CD4-positive, alpha-beta memory T cell (primary cell): ENCODE data around the gene RSU1. TPM values are rescaled to one million over a fixed set of nuclear protein-coding genes. Genes with fewer than 3 reads are reported as not detected.

Source experiments
- CTCF ChIA-PET: fragments of 350-600 bp; sonication (Branson Sonifier 250); formaldehyde crosslinking; loops from one replicate; lab custom pipeline; 2021; ENCODE audit warnings: inconsistent platforms; ENCODE audit not compliant: partially characterized antibody; lab: Charles Lee
- POLR2A ChIA-PET: fragments of 350-600 bp; sonication (Branson Sonifier 250); formaldehyde crosslinking; loops from one replicate; lab custom pipeline; 2021; ENCODE audit not compliant: partially characterized antibody; lab: Charles Lee
- DNase-seq, 5 donors: peaks; one replicate each; pipeline versions ENCODE4 v3.0.0 to v3.0.0-alpha.2; 2020 to 2022; ENCODE audit warnings: mixed read lengths in 1 of 5
- H3K27ac ChIP-seq: one replicate; pipeline ENCODE4 v1.7.0; 2013; ENCODE audit warnings: low read depth, low read length
- H3K27me3 ChIP-seq: 2 replicates; pipeline ENCODE4 v1.7.0; 2013; ENCODE audit warnings: mild to moderate bottlenecking, low read length, moderate library complexity; ENCODE audit not compliant: insufficient read depth
- H3K36me3 ChIP-seq: 2 replicates; pipeline ENCODE4 v1.7.0; 2013; ENCODE audit warnings: mild to moderate bottlenecking, low read length, moderate library complexity; ENCODE audit not compliant: insufficient read depth
- H3K4me1 ChIP-seq: 2 replicates; pipeline ENCODE4 v1.7.0; 2013; ENCODE audit warnings: mild to moderate bottlenecking, low read length, moderate library complexity; ENCODE audit not compliant: insufficient read depth
- H3K4me3 ChIP-seq, 2 donors: one replicate each; pipeline ENCODE4 v1.7.0; 2013; ENCODE audit warnings: low read length in 2 of 2, mild to moderate bottlenecking in 1 of 2
- H3K9me3 ChIP-seq, 2 donors: one replicate each; pipeline ENCODE4 v1.7.0; 2013; ENCODE audit warnings: low read length in 2 of 2, control low read depth in 1 of 2; ENCODE audit not compliant: control insufficient read depth in 1 of 2
- H3K27ac Mint-ChIP-seq, 7 donors: one replicate each; pipeline ENCODE4 v1.8.0; 2020 to 2021; ENCODE audit warnings: mixed read lengths in 7 of 7, mild to moderate bottlenecking in 6 of 7, inconsistent platforms in 3 of 7, moderate library complexity in 3 of 7
- H3K27me3 Mint-ChIP-seq, 2 donors: one replicate each; pipeline ENCODE4 v1.8.0; 2020 to 2021; ENCODE audit warnings: mixed read lengths in 2 of 2
- H3K36me3 Mint-ChIP-seq, 2 donors: one replicate each; pipeline ENCODE4 v1.8.0; 2020 to 2021; ENCODE audit warnings: mixed read lengths in 2 of 2, inconsistent platforms in 1 of 2, mild to moderate bottlenecking in 1 of 2
- H3K4me1 Mint-ChIP-seq, 4 donors: one replicate each; pipeline ENCODE4 v1.8.0; 2020 to 2021; ENCODE audit warnings: mixed read lengths in 4 of 4, mild to moderate bottlenecking in 1 of 4
- H3K4me3 Mint-ChIP-seq, 8 donors: one replicate each; pipeline ENCODE4 v1.8.0; 2020 to 2021; ENCODE audit warnings: mixed read lengths in 8 of 8, mild to moderate bottlenecking in 7 of 8, moderate library complexity in 6 of 8, inconsistent platforms in 3 of 8
- H3K9me3 Mint-ChIP-seq, 8 donors: one replicate each; pipeline ENCODE4 v1.8.0; 2020 to 2021; ENCODE audit warnings: mixed read lengths in 8 of 8, mild to moderate bottlenecking in 5 of 8, inconsistent platforms in 3 of 8, moderate library complexity in 1 of 8
- intact Hi-C: fragments of 100-400 bp; cut with micrococcal nuclease; formaldehyde crosslinking; loops from one replicate; pipeline ENCODE4 v1.15.1; 2023
- polyA plus RNA-seq, 2 donors: library from polyadenylated mRNA; unstranded; fragments of 300-500 nt; fragmentation: Illumina TruSeq; gene quantifications; one replicate each; pipeline ENCODE4 v1.2.3, GENCODE V29; 2021
- total RNA-seq, 2 experiments: library from RNA; stranded (reverse); gene quantifications; one replicate each; pipeline ENCODE4 v1.2.3, GENCODE V29; 2021

Gene RSU1
- total and polyA plus RNA-seq, 4 experiments from 2014 or later, result 53.6 to 186 (median 95.1) TPM

DNA sequence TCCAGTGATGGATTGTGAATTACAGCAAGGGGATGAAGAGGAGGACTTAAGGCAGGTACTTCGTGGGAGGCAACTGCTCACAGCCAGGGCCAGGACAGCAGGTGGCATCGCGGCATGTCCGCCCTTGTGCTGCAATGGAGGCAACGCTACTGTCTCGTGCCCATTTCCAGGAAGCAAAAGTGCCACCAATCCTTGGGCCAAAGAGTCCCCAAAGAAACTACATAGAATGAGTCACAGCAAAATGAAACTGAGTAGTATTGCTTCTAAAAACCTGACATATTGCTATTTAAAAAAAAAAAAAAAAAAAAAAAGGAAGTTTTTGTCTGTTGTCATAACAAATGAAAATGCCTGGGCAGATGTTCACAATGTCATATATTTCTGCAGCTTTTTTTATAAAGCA, 46.6 kb downstream of the RSU1 start:
- no peak overlapping the region for H3K4me3 ChIP-seq
- CTCF ChIA-PET, result interaction anchor here (1.1 to 1.6 kb wide), 2 partner anchors 8 to 12 kb away, joined by 4 to 5 read pairs; no protein-coding TSS in a partner anchor
- Mint-ChIP-seq H3K36me3 (peaks cover 4 to 22% of the 10 kb centered on the region in 2 donors), H3K9me3 (no peaks in the 10 kb centered on the region), H3K27me3 (no peaks in the 10 kb centered on the region), H3K27ac (no peak overlapping the region), H3K4me3 (no peak overlapping the region), H3K4me1 (peaks cover 4 to 15% (median 11%) of the 10 kb centered on the region in 4 donors)
- DNase-seq, result no peak
- intact Hi-C loops, result no loop called here
- no peak overlapping the region for H3K27ac ChIP-seq
- H3K9me3 ChIP-seq, result no peaks in the 10 kb centered on the region
- no peaks in the 10 kb centered on the region for H3K36me3 ChIP-seq
- POLR2A ChIA-PET, result no interaction called here
- no peaks in the 10 kb centered on the region for H3K4me1 ChIP-seq
- H3K27me3 ChIP-seq, result no peaks in the 10 kb centered on the region

- intact Hi-C loops, result no loop called here
- POLR2A ChIA-PET, result no interaction called here
Measured at GRCh38 chr10:16770141-16770540, 47.1 kb downstream of the RSU1 start.

GRCh38 chr10:16769331-16769730, 47.9 kb downstream of the RSU1 start:
- Mint-ChIP-seq H3K4me3 (no peak overlapping the region), H3K4me1 (peaks cover 12 to 16% (median 14%) of the 10 kb centered on the region in 4 donors), H3K27me3 (no peaks in the 10 kb centered on the region), H3K36me3 (peaks cover 6 to 26% of the 10 kb centered on the region in 2 donors), H3K27ac (no peak overlapping the region), H3K9me3 (no peaks in the 10 kb centered on the region)
- H3K9me3 ChIP-seq, result no peaks in the 10 kb centered on the region
- CTCF ChIA-PET, result interaction anchor here (1.6 kb wide), 1 partner anchor 13 kb away, joined by 5 read pairs; no protein-coding TSS in a partner anchor
- H3K4me3 ChIP-seq, result no peak overlapping the region
- H3K27me3 ChIP-seq, result no peaks in the 10 kb centered on the region
- POLR2A ChIA-PET, result no interaction called here
- H3K27ac ChIP-seq, result no peak overlapping the region
- no peaks in the 10 kb centered on the region for H3K36me3 ChIP-seq
- intact Hi-C loops, result no loop called here
- DNase-seq, result no peak
- no peaks in the 10 kb centered on the region for H3K4me1 ChIP-seq

More at GRCh38 chr10:16770141-16770540, 47.1 kb downstream of the RSU1 start:
- Mint-ChIP-seq H3K27ac (no peak overlapping the region), H3K36me3 (peaks cover 4 to 22% of the 10 kb centered on the region in 2 donors), H3K27me3 (no peaks in the 10 kb centered on the region), H3K9me3 (no peaks in the 10 kb centered on the region), H3K4me3 (no peak overlapping the region), H3K4me1 (peaks cover 9 to 15% (median 13%) of the 10 kb centered on the region in 4 donors)
- Histone ChIP-seq H3K4me3 (no peak overlapping the region), H3K36me3 (no peaks in the 10 kb centered on the region), H3K4me1 (no peaks in the 10 kb centered on the region), H3K27me3 (no peaks in the 10 kb centered on the region), H3K9me3 (no peaks in the 10 kb centered on the region), H3K27ac (no peak overlapping the region)
- DNase-seq, result no peak
- CTCF ChIA-PET, result interaction anchor here (1.6 kb wide), 1 partner anchor 12 kb away, joined by 5 read pairs; no protein-coding TSS in a partner anchor

GRCh38 chr10:16768702-16769101, 48.5 kb downstream of the RSU1 start:
- no peak overlapping the region for H3K27ac ChIP-seq
- no peaks in the 10 kb centered on the region for H3K9me3 ChIP-seq
- no peaks in the 10 kb centered on the region for H3K4me1 ChIP-seq
- Mint-ChIP-seq H3K4me3 (no peak overlapping the region), H3K4me1 (peaks cover 12 to 16% (median 14%) of the 10 kb centered on the region in 4 donors), H3K36me3 (peaks cover 10 to 29% of the 10 kb centered on the region in 2 donors), H3K27ac (peak overlapping the region in 1 of 7 donors; percentile 25), H3K9me3 (no peaks in the 10 kb centered on the region), H3K27me3 (no peaks in the 10 kb centered on the region)
- CTCF ChIA-PET, result no interaction called here
- no peaks in the 10 kb centered on the region for H3K27me3 ChIP-seq
- intact Hi-C loops, result no loop called here
- POLR2A ChIA-PET, result no interaction called here
- DNase-seq, result no peak
- no peak overlapping the region for H3K4me3 ChIP-seq
- peaks cover under 1% of the 10 kb centered on the region for H3K36me3 ChIP-seq

- Mint-ChIP-seq H3K4me1 (peaks cover 9 to 15% (median 11%) of the 10 kb centered on the region in 4 donors), H3K9me3 (no peaks in the 10 kb centered on the region), H3K4me3 (no peak overlapping the region), H3K27ac (peak overlapping the region in 4 of 7 donors; percentile 1 to 27 (median 12)), H3K36me3 (peaks cover 26 to 38% of the 10 kb centered on the region in 2 donors), H3K27me3 (no peaks in the 10 kb centered on the region)
- no peaks in the 10 kb centered on the region for H3K27me3 ChIP-seq
- H3K4me3 ChIP-seq, result no peak overlapping the region
- DNase-seq, result no peak
- no peaks in the 10 kb centered on the region for H3K4me1 ChIP-seq
- ChIA-PET POLR2A (no interaction called here), CTCF (interaction anchor here (1.1 kb wide), 1 partner anchor 12 kb away, joined by 3 read pairs; no protein-coding TSS in a partner anchor)
- intact Hi-C loops, result no loop called here
- peaks cover 8% of the 10 kb centered on the region for H3K36me3 ChIP-seq
- no peaks in the 10 kb centered on the region for H3K9me3 ChIP-seq
- no peak overlapping the region for H3K27ac ChIP-seq
Measured at GRCh38 chr10:16765509-16766375, 51.5 kb downstream of the RSU1 start.

DNA sequence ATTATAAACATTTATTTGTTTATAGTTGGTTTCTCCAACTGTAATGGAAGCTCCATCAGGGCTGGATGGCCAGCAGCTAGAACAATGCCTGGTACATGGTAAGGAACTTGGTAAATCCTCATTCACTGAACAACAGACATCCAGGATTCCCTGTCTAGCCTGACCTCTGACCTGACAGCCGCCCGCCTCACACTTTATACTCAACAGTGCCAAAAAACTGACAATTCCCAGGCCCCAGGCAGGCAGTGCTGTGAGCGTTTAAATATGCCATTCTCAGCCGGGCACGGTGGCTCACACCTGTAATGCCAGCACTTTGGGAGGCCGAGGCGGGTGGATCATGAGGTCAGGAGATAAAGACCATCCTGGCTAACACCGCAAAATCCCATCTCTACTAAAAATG, 55.9 kb downstream of the RSU1 start:
- Mint-ChIP-seq H3K27me3 (no peaks in the 10 kb centered on the region), H3K9me3 (no peaks in the 10 kb centered on the region), H3K4me1 (peaks cover 10 to 17% (median 16%) of the 10 kb centered on the region in 4 donors), H3K4me3 (no peak overlapping the region), H3K36me3 (peaks cover 40 to 56% of the 10 kb centered on the region in 2 donors), H3K27ac (no peak overlapping the region)
- DNase-seq, result no peak
- H3K4me3 ChIP-seq, result no peak overlapping the region
- intact Hi-C loops, result no loop called here
- H3K36me3 ChIP-seq, result peaks cover 8% of the 10 kb centered on the region
- no peaks in the 10 kb centered on the region for H3K27me3 ChIP-seq
- H3K27ac ChIP-seq, result no peak overlapping the region
- no peaks in the 10 kb centered on the region for H3K9me3 ChIP-seq
- ChIA-PET CTCF (no interaction called here), POLR2A (no interaction called here)
- H3K4me1 ChIP-seq, result no peaks in the 10 kb centered on the region

DNA sequence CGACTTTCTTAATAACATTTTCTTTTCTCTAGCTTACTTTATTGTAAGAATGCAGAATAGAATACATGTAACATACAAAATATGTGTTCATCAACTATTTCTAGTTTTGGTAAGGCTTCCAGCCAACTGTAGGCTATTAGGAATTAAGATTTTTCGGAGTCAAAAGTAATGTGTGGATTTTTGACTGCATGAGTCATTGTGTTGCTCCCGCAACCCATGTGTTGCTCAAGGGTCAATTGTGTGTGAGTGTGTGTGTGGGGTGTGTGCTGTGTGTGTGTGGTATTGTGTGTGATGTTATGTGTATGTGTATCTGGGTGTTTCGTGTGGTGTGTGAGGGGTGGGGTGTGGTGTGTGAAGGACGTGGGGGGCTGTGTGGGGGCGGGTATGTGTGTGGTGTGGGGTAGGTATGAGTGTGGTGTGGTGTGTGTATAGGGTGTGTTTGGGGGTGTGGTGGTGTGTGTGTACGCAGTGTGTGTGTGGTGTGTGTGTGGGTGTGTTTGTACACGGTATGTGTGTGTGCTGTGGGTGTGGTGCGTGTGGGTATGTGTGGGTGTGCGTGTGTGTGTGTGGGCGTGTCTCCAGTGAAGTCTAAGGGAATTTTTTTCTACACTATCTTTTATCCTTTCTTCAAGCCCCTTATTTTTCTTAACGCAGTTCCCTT, 60.5 kb downstream of the RSU1 start:
- Histone ChIP-seq H3K27me3 (no peaks in the 10 kb centered on the region), H3K4me1 (no peaks in the 10 kb centered on the region), H3K27ac (no peak overlapping the region), H3K36me3 (peaks cover 10% of the 10 kb centered on the region), H3K9me3 (no peaks in the 10 kb centered on the region), H3K4me3 (no peak overlapping the region)
- Mint-ChIP-seq H3K27ac (peak overlapping the region in 3 of 7 donors; percentile 70 to 78 (median 75)), H3K36me3 (peaks cover 52 to 59% of the 10 kb centered on the region in 2 donors), H3K27me3 (no peaks in the 10 kb centered on the region), H3K9me3 (no peaks in the 10 kb centered on the region), H3K4me3 (no peak overlapping the region), H3K4me1 (peaks cover 6 to 9% (median 8%) of the 10 kb centered on the region in 4 donors)
- intact Hi-C loops, result no loop called here
- CTCF ChIA-PET, result no interaction called here
- DNase-seq, result no peak
- POLR2A ChIA-PET, result no interaction called here
